GM23338 (cell line): ENCODE measurements around the gene AKIRIN1. TPM values are rescaled to one million over a fixed set of nuclear protein-coding genes. Genes with fewer than 3 reads are reported as not detected.

Source experiments
- ATAC-seq: fragments of 200-7000 bp; cut with Tn5 transposase; 3 replicates; pipeline ENCODE4 v1.9.1; 2020
- DNase-seq: peaks from one replicate; pipeline ENCODE4 v3.0.0-alpha.2; 2015; ENCODE audit warnings: low spot score
- H2AFZ ChIP-seq: fragments of 200-600 bp; sonication (generic); 2 replicates; pipeline ENCODE4 v1.8.0; 2016; ENCODE audit warnings: antibody characterized with exemption, mild to moderate bottlenecking, moderate library complexity
- H3F3A ChIP-seq: fragments of 200-600 bp; sonication (generic); replicated peaks from 2 replicates; pipeline ENCODE4 v1.8.0; 2017; ENCODE audit warnings: antibody characterized with exemption, mixed run types, low read depth
- H3K27ac ChIP-seq: fragments of 200-600 bp; sonication (generic); 2 replicates; pipeline ENCODE4 v1.6.1; 2016; ENCODE audit warnings: low read depth
- H3K27me3 ChIP-seq: fragments of 200-600 bp; sonication (generic); 2 replicates; pipeline ENCODE4 v1.8.0; 2016; ENCODE audit warnings: mild to moderate bottlenecking, mixed run types, moderate library complexity; ENCODE audit not compliant: insufficient read depth
- H3K36me3 ChIP-seq: fragments of 200-600 bp; sonication (generic); 2 replicates; pipeline ENCODE4 v1.8.0; 2016; ENCODE audit warnings: mild to moderate bottlenecking; ENCODE audit not compliant: insufficient read depth
- H3K4me1 ChIP-seq: fragments of 200-600 bp; sonication (generic); 2 replicates; pipeline ENCODE4 v1.8.0; 2016; ENCODE audit warnings: mild to moderate bottlenecking, moderate library complexity; ENCODE audit not compliant: insufficient read depth
- H3K4me2 ChIP-seq: fragments of 200-600 bp; sonication (generic); 2 replicates; pipeline ENCODE4 v1.7.1; 2017; ENCODE audit warnings: mixed run types
- H3K4me3 ChIP-seq: fragments of 200-600 bp; sonication (generic); 2 replicates; pipeline ENCODE4 v1.6.1; 2016; ENCODE audit warnings: mixed run types
- H3K79me2 ChIP-seq: fragments of 200-600 bp; sonication (generic); replicated peaks from 2 replicates; pipeline ENCODE4 v1.8.0; 2017; ENCODE audit warnings: mild to moderate bottlenecking; ENCODE audit not compliant: insufficient read depth
- H3K9me2 ChIP-seq: fragments of 200-600 bp; sonication (generic); 2 replicates; pipeline ENCODE4 v1.8.0; 2017; ENCODE audit not compliant: insufficient read depth
- H4K20me1 ChIP-seq: fragments of 200-600 bp; sonication (generic); replicated peaks from 2 replicates; pipeline ENCODE4 v1.8.0; 2017; ENCODE audit warnings: mild to moderate bottlenecking; ENCODE audit not compliant: insufficient read depth
- H3K27ac Mint-ChIP-seq: 2 replicates; pipeline ENCODE4 v1.8.0; 2020; ENCODE audit warnings: inconsistent platforms, mild to moderate bottlenecking, moderate library complexity, mixed read lengths
- H3K27me3 Mint-ChIP-seq: 3 replicates; pipeline ENCODE4 v1.8.0; 2022; ENCODE audit warnings: low read depth, mild to moderate bottlenecking, moderate library complexity, mixed read lengths, inconsistent platforms; ENCODE audit not compliant: insufficient read depth, poor library complexity
- H3K36me3 Mint-ChIP-seq: 3 replicates; pipeline ENCODE4 v1.8.0; 2021; ENCODE audit warnings: low read depth, mild to moderate bottlenecking, inconsistent platforms, moderate library complexity, mixed read lengths
- H3K4me1 Mint-ChIP-seq: 3 replicates; pipeline ENCODE4 v1.8.0; 2020; ENCODE audit warnings: mild to moderate bottlenecking, inconsistent platforms, mixed read lengths
- H3K4me3 Mint-ChIP-seq: 3 replicates; pipeline ENCODE4 v1.8.0; 2021; ENCODE audit warnings: moderate library complexity, mild to moderate bottlenecking, inconsistent platforms, mixed read lengths
- H3K9me3 Mint-ChIP-seq: 3 replicates; pipeline ENCODE4 v1.8.0; 2020; ENCODE audit warnings: moderate library complexity, mild to moderate bottlenecking, inconsistent platforms, mixed read lengths
- CREB1 ChIP-seq: fragments of 250-450 bp; sonication (Bioruptor Pico); IDR thresholded peaks from 2 replicates; pipeline ENCODE4 v1.5.0; 2020; ENCODE audit warnings: low read depth, mild to moderate bottlenecking, moderate library complexity
- CTCF ChIP-seq, 2 experiments: fragments of 200-600 bp in 1 of 2; sonication (generic) in 1 of 2; conservative IDR thresholded peaks; 2 replicates each; pipeline versions ENCODE4 v1.5.1 to v1.6.1; 2016 to 2017; ENCODE audit warnings: antibody characterized with exemption in 2 of 2, low read depth in 2 of 2, mild to moderate bottlenecking in 2 of 2, moderate library complexity in 1 of 2
- ETS1 ChIP-seq: IDR thresholded peaks from 2 replicates; pipeline ENCODE4 v1.6.1; 2016; ENCODE audit warnings: antibody characterized with exemption
- EZH2 ChIP-seq: fragments of 200-600 bp; sonication (generic); IDR thresholded peaks from one replicate; pipeline ENCODE4 v1.8.0; 2017; ENCODE audit warnings: antibody characterized with exemption, mild to moderate bottlenecking, low read depth; ENCODE audit not compliant: unreplicated experiment
- EZH2phosphoT487 ChIP-seq: fragments of 200-600 bp; sonication (generic); IDR thresholded peaks from one replicate; pipeline ENCODE4 v1.8.1; 2018; ENCODE audit warnings: antibody characterized with exemption; ENCODE audit not compliant: unreplicated experiment
- NANOG ChIP-seq: IDR thresholded peaks from 2 replicates; pipeline ENCODE4 v1.6.1; 2016; ENCODE audit warnings: antibody characterized with exemption, borderline replicate concordance
- POLR2AphosphoS5 ChIP-seq: IDR thresholded peaks from 2 replicates; pipeline ENCODE4 v1.6.1; 2016; ENCODE audit warnings: antibody characterized with exemption, low read depth
- STAT1 ChIP-seq: IDR thresholded peaks from one replicate; pipeline ENCODE4 v1.6.1; 2016; ENCODE audit warnings: antibody characterized with exemption; ENCODE audit not compliant: unreplicated experiment
- ZNF114 ChIP-seq: fragments of 250-450 bp; sonication (Bioruptor Pico); IDR thresholded peaks from 2 replicates; pipeline ENCODE4 v1.5.0; 2020; ENCODE audit warnings: mild to moderate bottlenecking, moderate library complexity
- ZNF331 ChIP-seq: fragments of 250-450 bp; sonication (Bioruptor Pico); IDR thresholded peaks from 2 replicates; pipeline ENCODE4 v1.5.0; 2020; ENCODE audit warnings: low read depth, mild to moderate bottlenecking, moderate library complexity
- ZNF462 ChIP-seq: fragments of 250-450 bp; sonication (Bioruptor Pico); IDR thresholded peaks from 2 replicates; pipeline ENCODE4 v1.5.0; 2020; ENCODE audit warnings: mild to moderate bottlenecking, moderate library complexity
- polyA plus RNA-seq: library from polyadenylated mRNA; unstranded; fragments of >200 nt; fragmentation: Nextera tagmentation; extraction: Ambion mirVana; gene quantifications from 2 replicates; pipeline ENCODE4 v1.2.1, GENCODE V29; 2016
- total RNA-seq: library from RNA; depleted of rRNA; stranded (reverse); fragments of >200 nt; shearing (Covaris generic); gene quantifications from 2 replicates; pipeline ENCODE4 v1.2.3, GENCODE V29; 2014

The AKIRIN1 gene
- total and polyA plus RNA-seq, 2 experiments from 2014 or later, result 162 to 254 TPM

GRCh38 chr1:38944547-38944946 is 46.5 kb upstream of the AKIRIN1 start:
- Mint-ChIP-seq H3K4me1 (peaks cover 12% of the 10 kb centered on the region), H3K4me3 (no peak overlapping the region; the same call in 2 of the 3 replicates), H3K36me3 (peaks cover 4% of the 10 kb centered on the region; the same call in 1 of the 3 replicates), H3K27ac (no peak overlapping the region), H3K27me3 (peaks cover 12% of the 10 kb centered on the region), H3K9me3 (peaks cover 8% of the 10 kb centered on the region; the same call in 2 of the 3 replicates)
- TF ChIP-seq NANOG (no peak), CTCF (conservative IDR thresholded peaks at IDR 0.05; ENCODE audit: low read depth in 2 of 2) (no peak), EZH2phosphoT487 (no peak), ETS1 (no peak), EZH2 (no peak), POLR2AphosphoS5 (no peak), ZNF462 (CRISPR knock-in tag) (no peak), CREB1 (CRISPR knock-in tag) (no peak), ZNF114 (no peak), STAT1 (no peak), ZNF331 (CRISPR knock-in tag) (no peak)
- no peak overlapping the region for H3K4me2 ChIP-seq
- no peak for DNase-seq
- H3K27ac ChIP-seq, result no peak overlapping the region
- peaks cover 6% of the 10 kb centered on the region; the same call in 1 of the 2 replicates for H3K36me3 ChIP-seq
- no peaks in the 10 kb centered on the region for H4K20me1 ChIP-seq
- no peaks in the 10 kb centered on the region for H3K27me3 ChIP-seq
- no peak overlapping the region for H3K4me3 ChIP-seq
- H3K9me2 ChIP-seq, result no peaks in the 10 kb centered on the region
- no peak for ATAC-seq
- no peak overlapping the region for H2AFZ ChIP-seq
- no peaks in the 10 kb centered on the region for H3K4me1 ChIP-seq
- no peaks in the 10 kb centered on the region for H3K79me2 ChIP-seq
- H3F3A ChIP-seq, result no peaks in the 10 kb centered on the region
